Mucosa of rectum (tissue), 2 donors: ENCODE results near the gene OR5A1.

Experiments
- H3K27ac ChIP-seq, 2 donors: one replicate each; pipeline ENCODE4 v1.7.0; 2013; ENCODE audit warnings: inconsistent platforms in 2 of 2, low read depth in 2 of 2, low read length in 2 of 2
- H3K27me3 ChIP-seq, 2 donors: one replicate each; pipeline ENCODE4 v1.7.0; 2013; ENCODE audit warnings: low read length in 2 of 2; ENCODE audit not compliant: control insufficient read depth in 2 of 2, insufficient read depth in 2 of 2
- H3K36me3 ChIP-seq, 2 donors: one replicate each; pipeline ENCODE4 v1.7.0; 2013; ENCODE audit warnings: low read length in 2 of 2; ENCODE audit not compliant: control insufficient read depth in 2 of 2, insufficient read depth in 2 of 2
- H3K4me1 ChIP-seq, 2 donors: one replicate each; pipeline ENCODE4 v1.7.0; 2013; ENCODE audit warnings: low read length in 2 of 2, mild to moderate bottlenecking in 1 of 2; ENCODE audit not compliant: control insufficient read depth in 2 of 2, insufficient read depth in 2 of 2
- H3K4me3 ChIP-seq, 2 donors: one replicate each; pipeline ENCODE4 v1.7.0; 2013; ENCODE audit warnings: low read length in 2 of 2
- H3K9ac ChIP-seq, 2 donors: one replicate each; pipeline ENCODE4 v1.7.0; 2013; ENCODE audit warnings: low read length in 2 of 2, low read depth in 1 of 2, mild to moderate bottlenecking in 1 of 2
- H3K9me3 ChIP-seq, 2 donors: one replicate each; pipeline ENCODE4 v1.7.0; 2013; ENCODE audit warnings: low read length in 2 of 2; ENCODE audit not compliant: control insufficient read depth in 2 of 2
- donor health status: healthy.
- donor health status: Normal muscosa, but diverticular disease.

OR5A1 gene

DNA sequence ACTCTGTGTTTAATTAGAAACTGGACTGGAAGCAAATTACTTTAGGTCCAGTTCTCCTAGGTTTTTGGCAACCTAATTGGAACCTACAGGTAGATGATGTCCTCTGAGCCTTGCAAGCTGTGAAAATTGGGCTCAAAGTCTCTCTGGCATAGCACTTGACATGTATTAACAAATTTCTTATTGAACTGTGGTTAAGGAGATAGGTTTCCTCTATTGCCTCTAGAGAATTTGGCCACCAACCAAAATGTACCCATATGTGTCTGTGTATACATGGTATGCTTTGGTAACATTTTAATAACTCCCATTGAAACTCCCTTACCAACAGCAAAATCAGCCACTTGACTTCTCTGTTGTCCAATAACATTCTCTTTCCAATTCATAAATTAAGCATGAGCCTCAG is 36.7 kb downstream of the OR5A1 start, which contains the start of gene OR4D10:
Gene OR4D10, plus strand, starts transcription at position 301 of the 400 bp plus-strand sequence. CDS start 4,115 bp downstream, outside the sequence.
- no peak within 1 kb of the TSS for H3K9ac ChIP-seq
- no peaks in the 10 kb centered on the region for H3K36me3 ChIP-seq
- H3K9me3 ChIP-seq = no peaks in the 10 kb centered on the region
- no peaks in the 10 kb centered on the region for H3K4me1 ChIP-seq
- no peak within 1 kb of the TSS for H3K4me3 ChIP-seq
- H3K27ac ChIP-seq = no peak within 1 kb of the TSS
- H3K27me3 ChIP-seq = no peaks in the 10 kb centered on the region

DNA sequence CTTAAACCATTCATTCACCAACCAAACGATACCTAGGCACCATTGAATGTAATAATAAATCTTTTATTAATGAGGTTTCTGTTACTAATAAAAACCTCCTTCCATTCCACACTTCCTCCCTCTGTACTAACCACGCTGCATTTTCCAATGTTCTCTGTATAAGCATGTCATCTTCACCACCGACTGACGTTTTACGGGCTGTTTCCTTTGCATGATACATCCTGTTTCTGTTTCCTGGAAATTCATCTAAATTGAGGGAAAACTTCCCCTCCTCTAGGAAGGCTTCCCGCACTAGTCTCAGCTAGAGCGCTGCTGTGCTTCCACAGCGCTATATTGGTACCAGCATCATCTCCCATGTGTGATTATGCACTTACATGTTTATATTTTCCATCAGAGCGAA is 38.9 kb downstream of the OR5A1 start:
- Histone ChIP-seq H3K27ac (no peak overlapping the region), H3K9me3 (no peaks in the 10 kb centered on the region), H3K9ac (no peak overlapping the region), H3K27me3 (no peaks in the 10 kb centered on the region), H3K4me3 (no peak overlapping the region), H3K36me3 (no peaks in the 10 kb centered on the region), H3K4me1 (no peaks in the 10 kb centered on the region)

DNA sequence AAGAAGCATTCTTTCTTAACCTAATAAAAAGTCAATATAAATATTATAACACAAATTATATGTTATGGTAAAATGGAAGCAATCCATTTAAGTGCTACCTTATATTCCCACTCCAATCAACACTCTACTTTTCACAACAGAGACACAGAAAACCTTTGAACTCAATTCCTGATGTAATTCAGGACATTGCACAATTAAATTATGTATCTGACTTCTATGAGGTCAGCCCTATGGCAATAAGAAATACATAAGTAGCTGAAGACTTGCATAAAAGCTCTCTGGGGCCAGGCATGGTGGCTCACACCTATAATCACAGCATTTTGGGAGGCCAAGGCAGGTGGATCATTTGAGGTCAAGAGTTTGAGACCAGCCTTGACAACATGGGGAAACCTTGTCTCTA is 43.6 kb downstream of the OR5A1 start:
- no peaks in the 10 kb centered on the region for H3K4me1 ChIP-seq
- no peak overlapping the region for H3K9ac ChIP-seq
- H3K36me3 ChIP-seq = no peaks in the 10 kb centered on the region
- H3K4me3 ChIP-seq = no peak overlapping the region
- H3K27ac ChIP-seq = no peak overlapping the region
- no peaks in the 10 kb centered on the region for H3K27me3 ChIP-seq
- H3K9me3 ChIP-seq = no peaks in the 10 kb centered on the region

DNA sequence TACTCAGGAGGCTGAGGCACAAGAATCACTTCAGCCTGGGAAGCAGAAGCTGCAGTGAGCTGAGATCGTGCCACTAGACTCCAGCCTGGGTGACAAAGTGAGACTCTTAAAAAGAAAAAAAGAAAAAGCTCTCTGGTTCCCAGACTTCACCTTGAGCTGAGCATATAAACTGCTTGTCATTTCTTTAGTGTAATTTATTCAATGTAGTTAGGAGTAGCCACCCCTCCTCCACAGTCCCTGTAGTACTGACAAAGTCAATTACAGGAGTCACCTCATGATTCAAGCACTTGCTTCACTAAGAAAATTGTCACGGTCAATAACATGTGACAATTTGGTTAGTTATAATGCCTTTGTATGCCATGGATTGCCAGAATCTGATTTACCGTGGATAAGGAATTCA is 44.1 kb downstream of the OR5A1 start:
- Histone ChIP-seq H3K9me3 (no peaks in the 10 kb centered on the region), H3K4me1 (no peaks in the 10 kb centered on the region), H3K36me3 (no peaks in the 10 kb centered on the region), H3K27me3 (no peaks in the 10 kb centered on the region), H3K9ac (no peak overlapping the region), H3K27ac (no peak overlapping the region), H3K4me3 (no peak overlapping the region)
